Panc1 (cell line): Measurements from ENCODE around the gene PRR30. TPM values are rescaled to one million over a fixed set of nuclear protein-coding genes. Genes with fewer than 3 reads are reported as not detected.

Experiments used
- ATAC-seq: fragments of 200-7000 bp; cut with Tn5 transposase; 2 replicates; pipeline ENCODE4 v1.9.1; 2020; ENCODE audit warnings: mild to moderate bottlenecking, moderate library complexity
- BruUV-seq: library from RNA; stranded (reverse); fragments of 400-500 nt; replicated peaks from 2 replicates; lab custom pipeline; 2021; lab: Mats Ljungman, UMichigan
- CTCF ChIA-PET: fragments of 300-600 bp; sonication (Branson Sonifier 250); formaldehyde crosslinking; loops from one replicate; lab custom pipeline; 2022; ENCODE audit warnings: antibody characterized with exemption; lab: Charles Lee
- POLR2A ChIA-PET: fragments of 300-600 bp; sonication (Branson Sonifier 250); formaldehyde crosslinking; loops from one replicate; lab custom pipeline; 2022; ENCODE audit warnings: antibody characterized with exemption; lab: Charles Lee
- DNase-seq: peaks from one replicate; pipeline ENCODE4 v3.0.0-alpha.2; 2010; ENCODE audit warnings: low read depth, low spot score
- H3K27ac ChIP-seq: 2 replicates; pipeline ENCODE4 v1.5.1; 2011; ENCODE audit warnings: mild to moderate bottlenecking, low read length, inconsistent platforms
- H3K27me3 ChIP-seq: fragments of 200-500 bp; sonication (Bioruptor generic); 2 replicates; pipeline ENCODE4 v1.6.0; 2014; ENCODE audit warnings: low read length, inconsistent platforms; ENCODE audit not compliant: control insufficient read depth, insufficient read depth
- H3K36me3 ChIP-seq: fragments of 200-500 bp; sonication (Bioruptor generic); 2 replicates; pipeline ENCODE4 v1.5.1; 2014; ENCODE audit warnings: inconsistent platforms, mild to moderate bottlenecking, low read length, moderate library complexity; ENCODE audit not compliant: control insufficient read depth, insufficient read depth
- H3K4me1 ChIP-seq: 2 replicates; pipeline ENCODE4 v1.5.1; 2011; ENCODE audit warnings: inconsistent platforms, mild to moderate bottlenecking, low read length, moderate library complexity; ENCODE audit not compliant: control insufficient read depth, insufficient read depth
- H3K4me3 ChIP-seq, 2 experiments: 2 replicates each; pipeline ENCODE4 v1.5.1; 2011 to 2012; ENCODE audit warnings: low read depth in 2 of 2, low read length in 2 of 2, mild to moderate bottlenecking in 2 of 2, inconsistent platforms in 1 of 2, moderate library complexity in 1 of 2
- H3K9me3 ChIP-seq: fragments of 200-500 bp; sonication (Bioruptor generic); 2 replicates; pipeline ENCODE4 v1.5.1; 2014; ENCODE audit warnings: low read depth, mild to moderate bottlenecking, inconsistent platforms, low read length, moderate library complexity; ENCODE audit not compliant: control insufficient read depth, insufficient read depth
- CTCF ChIP-seq: fragments of 450-650 bp; IDR thresholded peaks from 2 replicates; pipeline ENCODE4 v1.5.1; 2017; ENCODE audit warnings: mild to moderate bottlenecking
- POLR2AphosphoS5 ChIP-seq: IDR thresholded peaks from 2 replicates; pipeline ENCODE4 v1.6.1; 2012; ENCODE audit warnings: mild to moderate bottlenecking, low read depth, low read length, moderate library complexity
- REST ChIP-seq, 2 experiments: IDR thresholded peaks; 2 replicates each; pipeline ENCODE4 v1.6.1; 2011 to 2012; ENCODE audit warnings: low read depth in 2 of 2, control low read depth in 1 of 2, low read length in 1 of 2, mild to moderate bottlenecking in 1 of 2, moderate library complexity in 1 of 2; ENCODE audit not compliant: insufficient read depth in 1 of 2
- SIN3A ChIP-seq: IDR thresholded peaks from 2 replicates; pipeline ENCODE4 v1.6.1; 2012; ENCODE audit warnings: low read depth, mild to moderate bottlenecking, low read length, moderate library complexity, borderline replicate concordance; ENCODE audit not compliant: insufficient read depth
- TCF7L2 ChIP-seq: IDR thresholded peaks from 2 replicates; pipeline ENCODE4 v1.6.1; 2011; ENCODE audit warnings: mild to moderate bottlenecking, low read depth, low read length, inconsistent platforms
- in situ Hi-C: cut with HindIII; loops from 2 replicates; pipeline ENCODE4 v1.10.0; 2016; ENCODE audit warnings: low sequenced_read_pairs, low pct_unique_long_range_greater_than_20kb
- intact Hi-C: fragments of 100-400 bp; cut with micrococcal nuclease; formaldehyde crosslinking; loops from one replicate; pipeline ENCODE4 v1.10.0; 2022; ENCODE audit not compliant: unreplicated experiment
- total RNA-seq: library from RNA; stranded (reverse); gene quantifications from one replicate; pipeline ENCODE4 v1.2.1, GENCODE V29; 2021; ENCODE audit not compliant: unreplicated experiment

Gene PRR30
- total RNA-seq, 1 experiment from 2014 or later, result not detected

- in situ Hi-C loops, result no loop called here
- no peak for ATAC-seq
- H3K27me3 ChIP-seq, result peaks cover 8% of the 10 kb centered on the region; the same call in 1 of the 2 replicates
- ChIA-PET POLR2A (no interaction called here), CTCF (no interaction called here)
- H3K4me3 ChIP-seq, result no peak overlapping the region
- no TSS peak for BruUV-seq
- no peak for TF ChIP-seq CTCF
- TF ChIP-seq SIN3A, result no peak
- TF ChIP-seq TCF7L2, result no peak
- no peak for TF ChIP-seq POLR2AphosphoS5
- TF ChIP-seq REST (IDR thresholded peaks at IDR 0.05; ENCODE audit: insufficient read depth in 1 of 2, low read depth in 2 of 2, low read length in 1 of 2), result no peak
- no peaks in the 10 kb centered on the region for H3K9me3 ChIP-seq
- H3K27ac ChIP-seq, result no peak overlapping the region
- H3K4me1 ChIP-seq, result no peaks in the 10 kb centered on the region
- DNase-seq, result no peak
- H3K36me3 ChIP-seq, result no peaks in the 10 kb centered on the region
- intact Hi-C loops, result no loop called here
Observed at GRCh38 chr2:27145682-27146081, 6.5 kb upstream of the PRR30 start.

GRCh38 chr2:27143285-27143684 is 4.1 kb upstream of the PRR30 start:
- DNase-seq (no peak), ATAC-seq (no peak)
- BruUV-seq, result no TSS peak
- in situ Hi-C loops (no loop called here), intact Hi-C loops (no loop called here)
- H3K4me1 ChIP-seq, result no peaks in the 10 kb centered on the region
- ChIA-PET CTCF (no interaction called here), POLR2A (no interaction called here)
- TF ChIP-seq SIN3A (no peak), CTCF (no peak), REST (IDR thresholded peaks at IDR 0.05; ENCODE audit: insufficient read depth in 1 of 2, low read depth in 2 of 2, low read length in 1 of 2) (no peak), TCF7L2 (no peak), POLR2AphosphoS5 (no peak)
- peaks cover 8% of the 10 kb centered on the region; the same call in 1 of the 2 replicates for H3K27me3 ChIP-seq
- H3K27ac ChIP-seq, result no peak overlapping the region
- no peak overlapping the region for H3K4me3 ChIP-seq
- H3K9me3 ChIP-seq, result no peaks in the 10 kb centered on the region
- no peaks in the 10 kb centered on the region for H3K36me3 ChIP-seq
